B cell (primary cell): ENCODE results near the gene UBE3C. TPM values are rescaled to one million over a fixed set of nuclear protein-coding genes. Genes with fewer than 3 reads are reported as not detected.
"Not testable (repeated sequence)": the region's sequence is repeated elsewhere in the genome, so short reads cannot be mapped to it uniquely, and the experiment has no call there.

Experiments
- ATAC-seq: fragments of 200-7000 bp; cut with Tn5 transposase; one replicate; pipeline ENCODE4 v1.10.0; 2021; ENCODE audit warnings: low read depth, mild to moderate bottlenecking, moderate number of reproducible peaks, moderate library complexity
- CTCF ChIA-PET: fragments of 350-600 bp; sonication (Branson Sonifier 250); formaldehyde crosslinking; loops from one replicate; lab custom pipeline; 2021; ENCODE audit warnings: antibody characterized with exemption, inconsistent platforms; lab: Charles Lee
- POLR2A ChIA-PET: fragments of 350-600 bp; sonication (Branson Sonifier 250); formaldehyde crosslinking; loops from one replicate; lab custom pipeline; 2021; ENCODE audit warnings: antibody characterized with exemption; lab: Charles Lee
- DNase-seq: peaks from one replicate; pipeline ENCODE4 v3.0.0; 2013
- H2AFZ ChIP-seq: 2 replicates; pipeline ENCODE4 v1.6.1; 2012; ENCODE audit warnings: mild to moderate bottlenecking, low read depth, low read length; ENCODE audit not compliant: insufficient read depth, poor library complexity, severe bottlenecking
- H3K27ac ChIP-seq, 2 donors: 1 replicate in 1 of 2; 2 replicates in 1 of 2; pipeline ENCODE4 v1.5.1; 2012 to 2013; ENCODE audit warnings: low read length in 2 of 2, mild to moderate bottlenecking in 2 of 2, moderate library complexity in 1 of 2
- H3K27me3 ChIP-seq, 4 experiments: fragments of 200-600 bp in 1 of 4; sonication (generic) in 1 of 4; replicated peaks in 1 of 4; 1 replicate in 2 of 4; 2 replicates in 2 of 4; pipeline versions ENCODE4 v1.6.1 to v1.7.0; 2013 to 2016; ENCODE audit warnings: low read length in 3 of 4, mild to moderate bottlenecking in 2 of 4, mixed read lengths in 1 of 4, moderate library complexity in 1 of 4; ENCODE audit not compliant: insufficient read depth in 4 of 4, control insufficient read depth in 3 of 4; ENCODE audit errors: control extremely low read depth in 1 of 4
- H3K36me3 ChIP-seq, 2 experiments: replicated peaks in 1 of 2; 1 replicate in 1 of 2; 2 replicates in 1 of 2; pipeline versions ENCODE4 v1.6.1 to v1.7.1; 2013; ENCODE audit warnings: low read length in 1 of 2; ENCODE audit not compliant: insufficient read depth in 2 of 2, control insufficient read depth in 1 of 2; ENCODE audit errors: control extremely low read depth in 1 of 2, extremely low read depth in 1 of 2
- H3K4me1 ChIP-seq, 2 donors: fragments of 200-600 bp in 1 of 2; sonication (generic) in 1 of 2; 1 replicate in 1 of 2; 2 replicates in 1 of 2; pipeline versions ENCODE4 v1.5.1 to v1.6.1; 2013 to 2017; ENCODE audit warnings: low read length in 2 of 2; ENCODE audit not compliant: control insufficient read depth in 2 of 2, insufficient read depth in 2 of 2
- H3K4me2 ChIP-seq: replicated peaks from 2 replicates; pipeline ENCODE3; 2012; ENCODE audit warnings: mild to moderate bottlenecking, low read depth, low read length; ENCODE audit not compliant: poor library complexity, severe bottlenecking
- H3K4me3 ChIP-seq, 5 experiments: fragments of 200-600 bp in 1 of 5; sonication (generic) in 1 of 5; 1 replicate in 3 of 5; 2 replicates in 2 of 5; pipeline versions ENCODE4 v1.5.1 to v1.7.0; 2011 to 2016; ENCODE audit warnings: low read length in 4 of 5, mild to moderate bottlenecking in 4 of 5, low read depth in 2 of 5, control low read depth in 1 of 5, moderate library complexity in 1 of 5; ENCODE audit not compliant: insufficient read depth in 1 of 5; ENCODE audit errors: control extremely low read depth in 1 of 5, extremely low read depth in 1 of 5
- H3K79me2 ChIP-seq: fragments of 200-600 bp; sonication (generic); one replicate; pipeline ENCODE4 v1.6.0; 2016; ENCODE audit warnings: low read length; ENCODE audit not compliant: control insufficient read depth, insufficient read depth
- H3K9ac ChIP-seq: fragments of 200-600 bp; sonication (generic); 2 replicates; pipeline ENCODE4 v1.6.1; 2017; ENCODE audit warnings: mild to moderate bottlenecking, low read length, moderate library complexity
- H3K9me3 ChIP-seq, 3 donors: one replicate each; pipeline versions ENCODE4 v1.6.1 to v1.7.1; 2013; ENCODE audit warnings: low read length in 2 of 3; ENCODE audit not compliant: control insufficient read depth in 2 of 3, insufficient read depth in 1 of 3; ENCODE audit errors: control extremely low read depth in 1 of 3
- H4K20me1 ChIP-seq: 2 replicates; pipeline ENCODE4 v1.6.0; 2012; ENCODE audit warnings: mild to moderate bottlenecking, low read length; ENCODE audit not compliant: insufficient read depth, control insufficient read depth, poor library complexity, severe bottlenecking
- H3K27ac Mint-ChIP-seq: one replicate; pipeline ENCODE4 v1.8.0; 2021; ENCODE audit warnings: mixed read lengths
- H3K27me3 Mint-ChIP-seq: one replicate; pipeline ENCODE4 v1.8.0; 2021; ENCODE audit warnings: mixed read lengths
- H3K4me1 Mint-ChIP-seq: one replicate; pipeline ENCODE4 v1.8.0; 2021; ENCODE audit warnings: mixed read lengths
- H3K4me3 Mint-ChIP-seq: one replicate; pipeline ENCODE4 v1.8.0; 2021; ENCODE audit warnings: mixed read lengths
- H3K9me3 Mint-ChIP-seq: one replicate; pipeline ENCODE4 v1.8.0; 2022; ENCODE audit warnings: mixed read lengths; ENCODE audit not compliant: insufficient read depth
- EZH2 ChIP-seq: IDR thresholded peaks from 2 replicates; pipeline ENCODE4 v1.6.1; 2012; ENCODE audit warnings: borderline replicate concordance, low read depth, mild to moderate bottlenecking, moderate library complexity, low read length; ENCODE audit not compliant: insufficient read depth, poor library complexity, severe bottlenecking
- WGBS: methylation state at CpG from one replicate; pipeline ENCODE4 v1.1.5; 2013; ENCODE audit warnings: missing lambda C conversion rate; ENCODE audit not compliant: insufficient coverage; 5-methylcytosine and 5-hydroxymethylcytosine counted together
- intact Hi-C: fragments of 100-400 bp; cut with micrococcal nuclease; formaldehyde crosslinking; loops from one replicate; pipeline ENCODE4 v1.10.0; 2022
- polyA plus RNA-seq: library from polyadenylated mRNA; depleted of rRNA; stranded (reverse); fragments of >200 nt; gene quantifications from 2 replicates; pipeline ENCODE4 v1.2.3, GENCODE V29; 2012
- total RNA-seq, 2 donors: library from RNA; stranded (reverse); fragments of 120-200 nt in 1 of 2; gene quantifications; 1 replicate in 1 of 2; 2 replicates in 1 of 2; pipeline versions ENCODE4 v1.2.3 to v1.2.4, GENCODE V29; 2013 to 2022
- TF ChIP-seq, protein P1 (sequence below): fragments of 200-600 bp; IDR thresholded peaks from one replicate; pipeline ENCODE4 v1.8.0; 2022; ENCODE audit warnings: antibody characterized with exemption, mild to moderate bottlenecking

Gene UBE3C
- total and polyA plus RNA-seq, 2 donors (not counting 1 experiment from before 2014, with no cell fraction given), result 17.8 to 66.5 TPM

GRCh38 chr7:157097056-157097329, 41.7 kb upstream of the UBE3C start:
- ATAC-seq (no peak), DNase-seq (no peak)
- peaks cover 6% of the 10 kb centered on the region for H3K9me3 Mint-ChIP-seq
- no peak overlapping the region for H3K27ac Mint-ChIP-seq
- Histone ChIP-seq H3K36me3 (no peaks in the 10 kb centered on the region), H3K4me1 (no peaks in the 10 kb centered on the region), H3K4me2 (no peak overlapping the region), H3K27ac (no peak overlapping the region), H3K4me3 (no peak overlapping the region), H4K20me1 (no peaks in the 10 kb centered on the region), H2AFZ (no peak overlapping the region), H3K9me3 (peaks cover 0 to 37% (median 0%) of the 10 kb centered on the region in 3 donors), H3K79me2 (no peaks in the 10 kb centered on the region), H3K9ac (no peak overlapping the region), H3K27me3 (no peaks in the 10 kb centered on the region)
- 89% methylated on average over 9 of the region's 10 CpGs for WGBS
- intact Hi-C loops, result no loop called here
- TF ChIP-seq EZH2, result no peak
- TF ChIP-seq, protein P1, sequence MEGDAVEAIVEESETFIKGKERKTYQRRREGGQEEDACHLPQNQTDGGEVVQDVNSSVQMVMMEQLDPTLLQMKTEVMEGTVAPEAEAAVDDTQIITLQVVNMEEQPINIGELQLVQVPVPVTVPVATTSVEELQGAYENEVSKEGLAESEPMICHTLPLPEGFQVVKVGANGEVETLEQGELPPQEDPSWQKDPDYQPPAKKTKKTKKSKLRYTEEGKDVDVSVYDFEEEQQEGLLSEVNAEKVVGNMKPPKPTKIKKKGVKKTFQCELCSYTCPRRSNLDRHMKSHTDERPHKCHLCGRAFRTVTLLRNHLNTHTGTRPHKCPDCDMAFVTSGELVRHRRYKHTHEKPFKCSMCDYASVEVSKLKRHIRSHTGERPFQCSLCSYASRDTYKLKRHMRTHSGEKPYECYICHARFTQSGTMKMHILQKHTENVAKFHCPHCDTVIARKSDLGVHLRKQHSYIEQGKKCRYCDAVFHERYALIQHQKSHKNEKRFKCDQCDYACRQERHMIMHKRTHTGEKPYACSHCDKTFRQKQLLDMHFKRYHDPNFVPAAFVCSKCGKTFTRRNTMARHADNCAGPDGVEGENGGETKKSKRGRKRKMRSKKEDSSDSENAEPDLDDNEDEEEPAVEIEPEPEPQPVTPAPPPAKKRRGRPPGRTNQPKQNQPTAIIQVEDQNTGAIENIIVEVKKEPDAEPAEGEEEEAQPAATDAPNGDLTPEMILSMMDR, result no peak
- no peak overlapping the region for H3K4me3 Mint-ChIP-seq
- no peaks in the 10 kb centered on the region for H3K27me3 Mint-ChIP-seq
- no peaks in the 10 kb centered on the region for H3K4me1 Mint-ChIP-seq
- ChIA-PET CTCF (no interaction called here), POLR2A (no interaction called here)

DNA sequence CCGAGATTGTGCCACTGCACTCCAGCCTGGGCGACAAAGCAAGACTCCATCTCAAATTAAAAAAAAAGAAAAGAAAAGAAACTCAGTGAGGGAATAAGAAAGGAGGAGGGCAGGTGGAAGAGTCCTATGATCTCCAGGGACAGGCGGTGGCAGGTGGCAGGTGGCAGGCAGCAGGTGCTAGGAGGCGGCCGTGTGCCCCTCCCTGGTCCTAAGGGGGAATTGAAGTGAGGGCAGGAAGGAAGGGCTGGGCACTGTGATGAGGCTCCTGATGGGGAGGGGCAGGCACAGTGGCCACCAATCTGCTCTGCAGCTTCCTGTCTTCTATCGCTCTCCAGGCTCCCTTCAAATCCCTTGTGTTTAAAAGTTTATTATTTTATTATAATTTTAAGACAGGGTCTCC, 41.2 kb upstream of the UBE3C start:
- Histone ChIP-seq H3K27me3 (no peaks in the 10 kb centered on the region), H3K4me1 (no peaks in the 10 kb centered on the region), H3K36me3 (no peaks in the 10 kb centered on the region), H3K4me3 (no peak overlapping the region), H3K27ac (no peak overlapping the region), H3K79me2 (no peaks in the 10 kb centered on the region), H3K4me2 (no peak overlapping the region), H4K20me1 (no peaks in the 10 kb centered on the region), H3K9me3 (peaks cover 0 to 33% (median 0%) of the 10 kb centered on the region in 3 donors), H3K9ac (no peak overlapping the region), H2AFZ (no peak overlapping the region)
- ATAC-seq (no peak), DNase-seq (no peak)
- Mint-ChIP-seq H3K4me1 (no peaks in the 10 kb centered on the region), H3K27ac (no peak overlapping the region), H3K27me3 (no peaks in the 10 kb centered on the region), H3K4me3 (no peak overlapping the region), H3K9me3 (peaks cover 6% of the 10 kb centered on the region)
- intact Hi-C loops, result no loop called here
- ChIA-PET POLR2A (no interaction called here), CTCF (no interaction called here)
- 80% methylated on average over 1 of the region's 6 CpGs for WGBS
- TF ChIP-seq, protein P1, result no peak
- no peak for TF ChIP-seq EZH2

- H2AFZ ChIP-seq, H3K9ac ChIP-seq, H3K36me3 ChIP-seq, H3K4me3 Mint-ChIP-seq, H3K4me1 ChIP-seq, H3K27me3 ChIP-seq, POLR2A ChIA-PET, CTCF ChIA-PET, H4K20me1 ChIP-seq, H3K4me3 ChIP-seq, DNase-seq, H3K27me3 Mint-ChIP-seq, H3K27ac Mint-ChIP-seq, intact Hi-C loops, H3K4me1 Mint-ChIP-seq, H3K9me3 Mint-ChIP-seq, ATAC-seq, H3K27ac ChIP-seq, H3K4me2 ChIP-seq, H3K79me2 ChIP-seq: not testable (repeated sequence)
- no CpG with 5 or more reads among the region's 3 CpGs for WGBS
- peaks cover 0 to 20% (median 0%) of the 10 kb centered on the region in 3 donors for H3K9me3 ChIP-seq
Observed at GRCh38 chr7:157100005-157100404, 38.7 kb upstream of the UBE3C start.
